DND-41 (cell line): ENCODE results near the gene NBPF4.

Experiments
- ATAC-seq: fragments of 200-7000 bp; cut with Tn5 transposase; 3 replicates; pipeline ENCODE4 v1.9.1; 2021; ENCODE audit warnings: low read depth; ENCODE audit not compliant: insufficient read depth
- DNase-seq: peaks from one replicate; pipeline ENCODE4 v3.0.0-alpha.2; 2020
- H2AFZ ChIP-seq: 2 replicates; pipeline ENCODE4 v1.6.0; 2012; ENCODE audit warnings: low read depth, low read length
- H3K27ac ChIP-seq: 2 replicates; pipeline ENCODE4 v1.5.1; 2012; ENCODE audit warnings: low read length, inconsistent platforms
- H3K27me3 ChIP-seq: fragments of 200-600 bp; sonication (generic); 2 replicates; pipeline ENCODE4 v1.6.0; 2012; ENCODE audit warnings: low read length, mild to moderate bottlenecking, inconsistent platforms; ENCODE audit not compliant: insufficient read depth, poor library complexity
- H3K36me3 ChIP-seq: 2 replicates; pipeline ENCODE4 v1.5.1; 2012; ENCODE audit warnings: low read length, inconsistent platforms; ENCODE audit not compliant: insufficient read depth
- H3K4me1 ChIP-seq: 2 replicates; pipeline ENCODE4 v1.5.1; 2012; ENCODE audit warnings: mild to moderate bottlenecking, low read length; ENCODE audit not compliant: insufficient read depth
- H3K4me2 ChIP-seq: 2 replicates; pipeline ENCODE4 v1.6.0; 2012; ENCODE audit warnings: mild to moderate bottlenecking, moderate library complexity, low read length, inconsistent platforms; ENCODE audit not compliant: insufficient read depth
- H3K4me3 ChIP-seq, 2 experiments: fragments of 200-600 bp in 1 of 2; shearing (Covaris generic) in 1 of 2; 2 replicates each; pipeline ENCODE4 v1.5.1; 2012 to 2016; ENCODE audit warnings: inconsistent platforms in 2 of 2, low read length in 2 of 2, mild to moderate bottlenecking in 2 of 2, low read depth in 1 of 2, moderate library complexity in 1 of 2
- H3K79me2 ChIP-seq: 2 replicates; pipeline ENCODE4 v1.6.0; 2012; ENCODE audit warnings: low read length, inconsistent platforms; ENCODE audit not compliant: insufficient read depth
- H3K9ac ChIP-seq: 2 replicates; pipeline ENCODE4 v1.6.0; 2012; ENCODE audit warnings: low read depth, mild to moderate bottlenecking, inconsistent platforms, low read length, moderate library complexity
- H3K9me3 ChIP-seq: 2 replicates; pipeline ENCODE4 v1.5.1; 2012; ENCODE audit warnings: low read length, moderate library complexity, mild to moderate bottlenecking, inconsistent platforms; ENCODE audit not compliant: insufficient read depth, severe bottlenecking
- H4K20me1 ChIP-seq: 2 replicates; pipeline ENCODE4 v1.6.0; 2012; ENCODE audit warnings: low read length; ENCODE audit not compliant: insufficient read depth
- CTCF ChIP-seq: IDR thresholded peaks from 2 replicates; pipeline ENCODE4 v1.5.1; 2012; ENCODE audit warnings: borderline replicate concordance, low read length, moderate library complexity, mild to moderate bottlenecking; ENCODE audit not compliant: poor library complexity, severe bottlenecking; ENCODE audit errors: extremely low read depth
- EZH2 ChIP-seq: IDR thresholded peaks from 3 replicates; pipeline ENCODE4 v1.6.1; 2012; ENCODE audit warnings: borderline replicate concordance, low read depth, mild to moderate bottlenecking, moderate library complexity, low read length, inconsistent platforms; ENCODE audit not compliant: severe bottlenecking

NBPF4 gene

GRCh38 chr1:108200687-108201051 is 43.2 kb downstream of the NBPF4 start:
- peak; percentile 79 for TF ChIP-seq CTCF
- TF ChIP-seq EZH2 = no peak
- H3K9me3 ChIP-seq = no peaks in the 10 kb centered on the region
- H3K4me2 ChIP-seq = peak overlapping the region; percentile 99
- H4K20me1 ChIP-seq = no peaks in the 10 kb centered on the region
- no peaks in the 10 kb centered on the region for H3K27me3 ChIP-seq
- peaks cover 17% of the 10 kb centered on the region for H3K36me3 ChIP-seq
- H3K79me2 ChIP-seq = peaks cover 36% of the 10 kb centered on the region
- peak overlapping the region; percentile 72 for H3K27ac ChIP-seq
- peak; percentile 73 for DNase-seq
- ATAC-seq = peak; percentile 70
- peaks cover 35% of the 10 kb centered on the region for H3K4me1 ChIP-seq
- H3K4me3 ChIP-seq = peak overlapping the region; percentile 52 to 79
- peak overlapping the region; percentile 81 for H3K9ac ChIP-seq
- H2AFZ ChIP-seq = peak overlapping the region; percentile 98

- H3K27me3 ChIP-seq = no peaks in the 10 kb centered on the region
- H3K4me3 ChIP-seq = peak within 1 kb of the TSS; percentile 52 to 79
- peaks cover 24% of the 10 kb centered on the region for H3K36me3 ChIP-seq
- DNase-seq (peak; percentile 86), ATAC-seq (peak; percentile 93)
- H3K9ac ChIP-seq = peak within 1 kb of the TSS; percentile 81
- peak within 1 kb of the TSS; percentile 99 for H3K4me2 ChIP-seq
- H3K79me2 ChIP-seq = peaks cover 38% of the 10 kb centered on the region
- peaks cover 35% of the 10 kb centered on the region for H3K4me1 ChIP-seq
- no peak for TF ChIP-seq EZH2
- TF ChIP-seq CTCF = no peak
- H3K9me3 ChIP-seq = no peaks in the 10 kb centered on the region
- no peaks in the 10 kb centered on the region for H4K20me1 ChIP-seq
- peak within 1 kb of the TSS; percentile 72 for H3K27ac ChIP-seq
- H2AFZ ChIP-seq = peak within 1 kb of the TSS; percentile 98
These were observed 43.8 kb downstream of the NBPF4 start, which contains the start of gene SLC25A24 for GRCh38 chr1:108199781-108200686. TSS of gene SLC25A24 (minus strand) at chr1:108200343. CDS start at chr1:108200138, 205 bp downstream.

GRCh38 chr1:108199201-108199691 is 44.6 kb downstream of the NBPF4 start:
- Histone ChIP-seq H3K4me1 (peaks cover 35% of the 10 kb centered on the region), H3K9ac (peak overlapping the region; percentile 81), H3K4me2 (peak overlapping the region; percentile 99), H3K36me3 (peaks cover 29% of the 10 kb centered on the region), H3K4me3 (peak overlapping the region; percentile 52 to 79), H3K9me3 (no peaks in the 10 kb centered on the region), H3K27ac (peak overlapping the region; percentile 72), H4K20me1 (no peaks in the 10 kb centered on the region), H3K79me2 (peaks cover 41% of the 10 kb centered on the region), H2AFZ (peak overlapping the region; percentile 98), H3K27me3 (no peaks in the 10 kb centered on the region)
- ATAC-seq (no peak), DNase-seq (no peak)
- TF ChIP-seq EZH2 = no peak

GRCh38 chr1:108194051-108194450 is 49.8 kb downstream of the NBPF4 start:
- H3K36me3 ChIP-seq = peaks cover 41% of the 10 kb centered on the region
- H3K27me3 ChIP-seq = no peaks in the 10 kb centered on the region
- no peak overlapping the region for H3K27ac ChIP-seq
- H3K4me1 ChIP-seq = peaks cover 20% of the 10 kb centered on the region
- ATAC-seq (no peak), DNase-seq (no peak)
- no peak overlapping the region for H2AFZ ChIP-seq
- H4K20me1 ChIP-seq = no peaks in the 10 kb centered on the region
- peaks cover 42% of the 10 kb centered on the region for H3K79me2 ChIP-seq
- no peak for TF ChIP-seq CTCF
- no peak for TF ChIP-seq EZH2
- H3K4me2 ChIP-seq = no peak overlapping the region
- no peak overlapping the region for H3K4me3 ChIP-seq
- no peak overlapping the region for H3K9ac ChIP-seq
- H3K9me3 ChIP-seq = no peaks in the 10 kb centered on the region
